WTC11 (cell line): Measurements from ENCODE around the gene BACH2.

Source experiments
- CTCF ChIP-seq: fragments of 200-600 bp; IDR thresholded peaks from 2 replicates; pipeline ENCODE4 v1.8.0; 2022; ENCODE audit warnings: antibody characterized with exemption
- E2F1 ChIP-seq: sonication (generic); formaldehyde crosslinking; IDR thresholded peaks from 2 replicates; pipeline ENCODE4 v1.8.0; 2022; ENCODE audit warnings: mild to moderate bottlenecking, missing genetic modification reagents
- ELF4 ChIP-seq: sonication (generic); formaldehyde crosslinking; IDR thresholded peaks from 2 replicates; pipeline ENCODE4 v1.8.1; 2022; ENCODE audit warnings: low read depth, mild to moderate bottlenecking, moderate library complexity, missing genetic modification reagents
- NFYB ChIP-seq: sonication (generic); formaldehyde crosslinking; conservative IDR thresholded peaks from 2 replicates; pipeline ENCODE4 v1.8.0; 2022; ENCODE audit warnings: low read depth, missing genetic modification reagents
- PRRX2 ChIP-seq: fragments of 250-450 bp; sonication (Bioruptor Pico); IDR thresholded peaks from 2 replicates; pipeline ENCODE4 v1.8.0; 2021; ENCODE audit warnings: mild to moderate bottlenecking
- TEAD4 ChIP-seq: sonication (generic); formaldehyde crosslinking; IDR thresholded peaks from 2 replicates; pipeline ENCODE4 v1.8.0; 2022; ENCODE audit warnings: mild to moderate bottlenecking, missing genetic modification reagents
- ZNF121 ChIP-seq: sonication (generic); formaldehyde crosslinking; IDR thresholded peaks from 2 replicates; pipeline ENCODE4 v1.8.0; 2023; ENCODE audit warnings: missing genetic modification reagents
- ZNF281 ChIP-seq: sonication (generic); formaldehyde crosslinking; IDR thresholded peaks from 2 replicates; pipeline ENCODE4 v1.8.0; 2023; ENCODE audit warnings: mild to moderate bottlenecking, missing genetic modification reagents

- TF ChIP-seq ZNF281 (CRISPR knock-in tag) (no peak), CTCF (no peak), PRRX2 (CRISPR knock-in tag) (no peak), E2F1 (CRISPR knock-in tag) (no peak), TEAD4 (CRISPR knock-in tag) (no peak), NFYB (CRISPR knock-in tag) (no peak), ELF4 (CRISPR knock-in tag) (no peak), ZNF121 (CRISPR knock-in tag) (no peak)
Observed at GRCh38 chr6:89939144-89939543, 357.5 kb downstream of the BACH2 start.
